ENCODE results near the gene TMEM132E. TPM values are rescaled to one million over a fixed set of nuclear protein-coding genes. Genes with fewer than 3 reads are reported as not detected.

Gene TMEM132E
- total RNA-seq, 6 experiments from 2014 or later, result 0.31 to 0.56 (median 0.43) TPM

GRCh38 chr17:34601416-34601815 lies 22.0 kb downstream of the TMEM132E start:
- no peak for ATAC-seq
- WGBS (ENCODE audit: insufficient coverage, low coverage, low lambda C conversion rate, missing lambda C conversion rate), result 14% methylated on average over 2 of the region's 3 CpGs
- TF ChIP-seq POLR2A (IDR thresholded peaks at IDR 0.05), result no peak
- TF ChIP-seq, protein P1, sequence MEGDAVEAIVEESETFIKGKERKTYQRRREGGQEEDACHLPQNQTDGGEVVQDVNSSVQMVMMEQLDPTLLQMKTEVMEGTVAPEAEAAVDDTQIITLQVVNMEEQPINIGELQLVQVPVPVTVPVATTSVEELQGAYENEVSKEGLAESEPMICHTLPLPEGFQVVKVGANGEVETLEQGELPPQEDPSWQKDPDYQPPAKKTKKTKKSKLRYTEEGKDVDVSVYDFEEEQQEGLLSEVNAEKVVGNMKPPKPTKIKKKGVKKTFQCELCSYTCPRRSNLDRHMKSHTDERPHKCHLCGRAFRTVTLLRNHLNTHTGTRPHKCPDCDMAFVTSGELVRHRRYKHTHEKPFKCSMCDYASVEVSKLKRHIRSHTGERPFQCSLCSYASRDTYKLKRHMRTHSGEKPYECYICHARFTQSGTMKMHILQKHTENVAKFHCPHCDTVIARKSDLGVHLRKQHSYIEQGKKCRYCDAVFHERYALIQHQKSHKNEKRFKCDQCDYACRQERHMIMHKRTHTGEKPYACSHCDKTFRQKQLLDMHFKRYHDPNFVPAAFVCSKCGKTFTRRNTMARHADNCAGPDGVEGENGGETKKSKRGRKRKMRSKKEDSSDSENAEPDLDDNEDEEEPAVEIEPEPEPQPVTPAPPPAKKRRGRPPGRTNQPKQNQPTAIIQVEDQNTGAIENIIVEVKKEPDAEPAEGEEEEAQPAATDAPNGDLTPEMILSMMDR (IDR thresholded peaks at IDR 0.05), result no peak
- Histone ChIP-seq H3K9me3 (no peaks in the 10 kb centered on the region), H3K36me3 (no peaks in the 10 kb centered on the region), H3K27ac (no peak overlapping the region), H3K27me3 (no peaks in the 10 kb centered on the region), H3K4me1 (no peaks in the 10 kb centered on the region), H3K4me3 (no peak overlapping the region)
- DNase-seq, result no peak
- intact Hi-C loops (cut with DNase I), result no loop called here

DNA sequence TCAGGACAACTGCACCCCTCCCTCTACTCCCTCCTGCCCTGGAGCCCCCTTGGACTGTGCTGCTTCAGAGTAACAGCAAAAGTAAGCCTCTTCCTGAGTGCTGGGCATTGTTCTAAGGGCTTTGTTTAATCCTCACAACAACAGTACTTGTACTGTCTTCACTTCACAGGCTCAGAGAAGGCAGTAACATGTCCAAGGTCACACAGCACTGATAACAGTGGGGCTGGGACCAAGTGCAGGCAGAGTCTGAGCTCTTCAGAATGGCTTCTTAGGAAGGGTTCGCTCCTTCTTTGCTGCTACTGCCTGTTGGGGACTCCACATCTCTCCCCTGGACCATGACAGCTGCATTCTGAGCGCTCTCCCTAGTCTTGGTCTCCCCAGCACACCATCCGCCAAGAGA lies 24.6 kb downstream of the TMEM132E start:
- 71% methylated on average over 3 of the region's 3 CpGs for WGBS (ENCODE audit: insufficient coverage, low coverage, low lambda C conversion rate, missing lambda C conversion rate)
- H3K27me3 ChIP-seq, result no peaks in the 10 kb centered on the region
- no peak overlapping the region for H3K27ac ChIP-seq
- H3K36me3 ChIP-seq, result no peaks in the 10 kb centered on the region
- intact Hi-C loops (cut with DNase I), result no loop called here
- DNase-seq (no peak), ATAC-seq (no peak)
- TF ChIP-seq, protein P1 (IDR thresholded peaks at IDR 0.05), result no peak
- TF ChIP-seq POLR2A (IDR thresholded peaks at IDR 0.05), result no peak
- H3K4me1 ChIP-seq, result no peaks in the 10 kb centered on the region
- H3K9me3 ChIP-seq, result no peaks in the 10 kb centered on the region
- no peak overlapping the region for H3K4me3 ChIP-seq

GRCh38 chr17:34606763-34607162 lies 27.4 kb downstream of the TMEM132E start:
- 37% methylated on average over 4 of the region's 5 CpGs for WGBS (ENCODE audit: insufficient coverage, low coverage, low lambda C conversion rate, missing lambda C conversion rate)
- H3K9me3 ChIP-seq, result no peaks in the 10 kb centered on the region
- TF ChIP-seq, protein P1 (IDR thresholded peaks at IDR 0.05), result no peak
- TF ChIP-seq POLR2A (IDR thresholded peaks at IDR 0.05), result no peak
- no peak for DNase-seq
- no peak overlapping the region for H3K27ac ChIP-seq
- ATAC-seq, result peak in 1 of 4 donors; percentile 18
- H3K36me3 ChIP-seq, result no peaks in the 10 kb centered on the region
- intact Hi-C loops (cut with DNase I), result no loop called here
- no peaks in the 10 kb centered on the region for H3K4me1 ChIP-seq
- no peaks in the 10 kb centered on the region for H3K27me3 ChIP-seq
- no peak overlapping the region for H3K4me3 ChIP-seq

DNA sequence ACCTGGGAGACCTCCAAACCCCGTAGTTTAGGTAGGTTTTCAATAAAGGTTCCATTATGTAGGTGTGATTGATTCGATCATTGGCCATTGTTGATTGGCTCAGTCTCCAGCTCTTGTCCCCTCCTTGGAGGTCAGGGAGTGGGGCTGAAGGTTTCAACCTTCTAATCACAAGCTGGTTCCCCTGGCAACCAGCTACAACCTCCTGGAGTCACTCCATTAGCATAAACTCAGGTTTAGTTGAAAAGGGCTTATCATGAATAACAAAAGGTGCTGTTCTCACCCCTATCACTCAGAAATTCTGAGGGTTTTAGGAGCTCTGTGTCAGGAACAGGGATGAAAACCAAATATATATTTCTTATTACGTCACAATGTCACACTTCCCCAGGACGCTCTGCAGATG lies 28.5 kb downstream of the TMEM132E start:
- H3K4me3 ChIP-seq, result no peak overlapping the region
- ATAC-seq, result no peak
- H3K9me3 ChIP-seq, result no peaks in the 10 kb centered on the region
- intact Hi-C loops (cut with DNase I), result no loop called here
- 41% methylated on average over 4 of the region's 4 CpGs for WGBS (ENCODE audit: insufficient coverage, low coverage, low lambda C conversion rate, missing lambda C conversion rate)
- H3K36me3 ChIP-seq, result no peaks in the 10 kb centered on the region
- DNase-seq, result no peak
- TF ChIP-seq POLR2A (IDR thresholded peaks at IDR 0.05), result no peak
- TF ChIP-seq, protein P1 (IDR thresholded peaks at IDR 0.05), result no peak
- H3K4me1 ChIP-seq, result no peaks in the 10 kb centered on the region
- H3K27me3 ChIP-seq, result no peaks in the 10 kb centered on the region
- no peak overlapping the region for H3K27ac ChIP-seq

DNA sequence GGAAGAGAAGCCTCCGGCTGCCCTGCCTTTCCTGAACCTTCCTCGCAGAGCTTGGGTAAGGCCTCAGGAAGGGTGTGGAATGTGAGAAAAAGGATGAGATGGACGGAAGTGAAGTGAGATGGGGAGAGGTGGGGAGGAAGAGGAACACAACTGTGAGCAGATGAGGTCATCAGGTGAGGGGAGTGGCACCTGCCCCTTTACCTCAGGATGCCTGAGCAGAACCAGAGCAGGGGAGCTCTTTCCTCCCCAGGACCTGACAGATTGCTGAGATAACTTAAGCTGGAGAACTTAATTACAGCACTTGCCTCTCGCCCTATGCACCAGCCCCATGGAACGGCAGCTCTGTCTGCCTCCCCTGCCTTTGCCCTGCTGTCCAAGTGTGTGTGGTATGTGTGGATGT lies 29.8 kb downstream of the TMEM132E start:
- no peaks in the 10 kb centered on the region for H3K4me1 ChIP-seq
- H3K27ac ChIP-seq, result no peak overlapping the region
- H3K4me3 ChIP-seq, result no peak overlapping the region
- WGBS (ENCODE audit: insufficient coverage, low coverage, low lambda C conversion rate, missing lambda C conversion rate), result 29% methylated on average over 4 of the region's 5 CpGs
- no peaks in the 10 kb centered on the region for H3K9me3 ChIP-seq
- DNase-seq, result no peak
- H3K27me3 ChIP-seq, result no peaks in the 10 kb centered on the region
- no peaks in the 10 kb centered on the region for H3K36me3 ChIP-seq
- no peak for TF ChIP-seq POLR2A (IDR thresholded peaks at IDR 0.05)
- TF ChIP-seq, protein P1 (IDR thresholded peaks at IDR 0.05), result no peak
- intact Hi-C loops (cut with DNase I), result no loop called here
- ATAC-seq, result no peak

Measured in right lobe of liver (tissue), 6 donors.